Nephron (organoid): ENCODE measurements around the gene MYOZ1.
A peak's percentile ranks its signal among the peaks of the same experiment; 100 is the strongest.
"Not testable (repeated sequence)": the region's sequence is repeated elsewhere in the genome, so short reads cannot be mapped to it uniquely, and the experiment has no call there.

Experiments used
- H3K27ac Mint-ChIP-seq, 3 experiments: 2 replicates each; pipeline ENCODE4 v1.8.0; 2020; ENCODE audit warnings: mixed read lengths in 3 of 3, mild to moderate bottlenecking in 2 of 3, moderate library complexity in 1 of 3
- H3K27me3 Mint-ChIP-seq: 2 replicates; pipeline ENCODE4 v1.8.0; 2021; ENCODE audit warnings: low read depth, mild to moderate bottlenecking, moderate library complexity, mixed read lengths
- H3K36me3 Mint-ChIP-seq: 2 replicates; pipeline ENCODE4 v1.8.0; 2020; ENCODE audit warnings: low read depth, mixed read lengths
- H3K4me1 Mint-ChIP-seq: 2 replicates; pipeline ENCODE4 v1.8.0; 2020; ENCODE audit warnings: mixed read lengths
- H3K4me3 Mint-ChIP-seq, 3 experiments: 2 replicates each; pipeline ENCODE4 v1.8.0; 2020; ENCODE audit warnings: mild to moderate bottlenecking in 3 of 3, mixed read lengths in 3 of 3, moderate library complexity in 2 of 3
- H3K9me3 Mint-ChIP-seq: 2 replicates; pipeline ENCODE4 v1.8.0; 2020; ENCODE audit warnings: mixed read lengths
- CTCF ChIP-seq, 3 experiments: fragments of 200-600 bp; sonication (generic); IDR thresholded peaks; one replicate each; pipeline ENCODE4 v1.5.0; 2021; ENCODE audit warnings: antibody characterized with exemption in 3 of 3; ENCODE audit not compliant: unreplicated experiment in 3 of 3

MYOZ1 gene

GRCh38 chr10:73641328-73642060 lies at the start of gene MYOZ1:
TSS of gene MYOZ1 (minus strand) at chr10:73641474. CDS start at chr10:73640017, 1,457 bp downstream.
- Mint-ChIP-seq H3K9me3 (no peaks in the 10 kb centered on the region), H3K4me1 (peaks cover 31% of the 10 kb centered on the region), H3K36me3 (no peaks in the 10 kb centered on the region), H3K4me3 (peak within 1 kb of the TSS; percentile 36 to 59 (median 53)), H3K27ac (peak within 1 kb of the TSS; percentile 25 to 74 (median 70)), H3K27me3 (peaks cover 8% of the 10 kb centered on the region)
- TF ChIP-seq CTCF (IDR thresholded peaks at IDR 0.05; ENCODE audit: unreplicated experiment in 3 of 3): no peak

GRCh38 chr10:73690755-73691154 lies 49.5 kb upstream of the MYOZ1 start:
- not testable (repeated sequence) for H3K9me3 Mint-ChIP-seq, H3K4me3 Mint-ChIP-seq, H3K27me3 Mint-ChIP-seq, H3K4me1 Mint-ChIP-seq
- Mint-ChIP-seq H3K36me3 (peaks cover 21% of the 10 kb centered on the region), H3K27ac (peak overlapping the region in 2 of 3 experiments; percentile 17 to 24)

GRCh38 chr10:73689596-73689995 lies 48.3 kb upstream of the MYOZ1 start:
- not testable (repeated sequence) for H3K27me3 Mint-ChIP-seq, H3K9me3 Mint-ChIP-seq, H3K4me1 Mint-ChIP-seq, H3K4me3 Mint-ChIP-seq, H3K27ac Mint-ChIP-seq
- H3K36me3 Mint-ChIP-seq: peaks cover 21% of the 10 kb centered on the region

GRCh38 chr10:73687641-73688040 lies 46.4 kb upstream of the MYOZ1 start:
- H3K4me1 Mint-ChIP-seq, H3K4me3 Mint-ChIP-seq, H3K9me3 Mint-ChIP-seq, H3K27me3 Mint-ChIP-seq, H3K27ac Mint-ChIP-seq: not testable (repeated sequence)
- peaks cover 21% of the 10 kb centered on the region for H3K36me3 Mint-ChIP-seq

GRCh38 chr10:73674546-73674945 lies 33.3 kb upstream of the MYOZ1 start:
- not testable (repeated sequence) for H3K27me3 Mint-ChIP-seq, H3K9me3 Mint-ChIP-seq, H3K4me3 Mint-ChIP-seq, H3K27ac Mint-ChIP-seq, H3K4me1 Mint-ChIP-seq, H3K36me3 Mint-ChIP-seq

GRCh38 chr10:73668378-73668777 lies 27.1 kb upstream of the MYOZ1 start:
- H3K4me1 Mint-ChIP-seq: peaks cover 10% of the 10 kb centered on the region
- H3K36me3 Mint-ChIP-seq, H3K27ac Mint-ChIP-seq, H3K27me3 Mint-ChIP-seq, H3K9me3 Mint-ChIP-seq, H3K4me3 Mint-ChIP-seq: not testable (repeated sequence)

- not testable (repeated sequence) for H3K4me3 Mint-ChIP-seq, H3K36me3 Mint-ChIP-seq, H3K27me3 Mint-ChIP-seq, H3K27ac Mint-ChIP-seq, H3K9me3 Mint-ChIP-seq
- H3K4me1 Mint-ChIP-seq: peaks cover 17% of the 10 kb centered on the region
These were observed 25.0 kb upstream of the MYOZ1 start for GRCh38 chr10:73666153-73666809.

- H3K4me1 Mint-ChIP-seq: peaks cover 17% of the 10 kb centered on the region
- H3K9me3 Mint-ChIP-seq, H3K27ac Mint-ChIP-seq, H3K4me3 Mint-ChIP-seq, H3K36me3 Mint-ChIP-seq, H3K27me3 Mint-ChIP-seq: not testable (repeated sequence)
These were observed 24.3 kb upstream of the MYOZ1 start for GRCh38 chr10:73665581-73665980.

GRCh38 chr10:73664156-73665040 lies 23.1 kb upstream of the MYOZ1 start:
- H3K9me3 Mint-ChIP-seq, H3K36me3 Mint-ChIP-seq, H3K27ac Mint-ChIP-seq, H3K4me3 Mint-ChIP-seq, H3K27me3 Mint-ChIP-seq: not testable (repeated sequence)
- peaks cover 17% of the 10 kb centered on the region for H3K4me1 Mint-ChIP-seq

- H3K36me3 Mint-ChIP-seq, H3K27ac Mint-ChIP-seq, H3K4me3 Mint-ChIP-seq, H3K27me3 Mint-ChIP-seq, H3K9me3 Mint-ChIP-seq: not testable (repeated sequence)
- peaks cover 14% of the 10 kb centered on the region for H3K4me1 Mint-ChIP-seq
These were observed 22.3 kb upstream of the MYOZ1 start for GRCh38 chr10:73663621-73664020.

GRCh38 chr10:73662705-73663104 lies 21.4 kb upstream of the MYOZ1 start:
- not testable (repeated sequence) for H3K27me3 Mint-ChIP-seq, H3K36me3 Mint-ChIP-seq, H3K9me3 Mint-ChIP-seq
- H3K27ac Mint-ChIP-seq: peak overlapping the region; percentile 45 to 84 (median 50)
- peaks cover 11% of the 10 kb centered on the region for H3K4me1 Mint-ChIP-seq
- peak overlapping the region in 1 of 3 experiments; percentile 15 for H3K4me3 Mint-ChIP-seq
